Urothelium cell line (cell line): ENCODE measurements around the gene CREG2.
"Not testable (repeated sequence)": the region's sequence is repeated elsewhere in the genome, so short reads cannot be mapped to it uniquely, and the experiment has no call there.

Source experiments
- DNase-seq: peaks from one replicate; pipeline ENCODE4 v3.0.0; 2011; ENCODE audit warnings: low spot score, mixed read lengths
- FAIRE-seq: peaks from 2 replicates; lab custom pipeline; 2011; peaks lifted over from hg19 to GRCh38; lab: Jason Lieb, UNC

Gene CREG2

GRCh38 chr2:101349893-101350662 lies 37.2 kb downstream of the CREG2 start:
- FAIRE-seq, result peak; percentile 87
- DNase-seq, result no peak

GRCh38 chr2:101348883-101349282 lies 38.4 kb downstream of the CREG2 start:
- FAIRE-seq, result no peak

GRCh38 chr2:101346909-101347308 lies 40.4 kb downstream of the CREG2 start:
- no peak for DNase-seq
- FAIRE-seq, result no peak

More at GRCh38 chr2:101348883-101349282, 38.4 kb downstream of the CREG2 start:
- no peak for DNase-seq

GRCh38 chr2:101344137-101344536 lies 43.2 kb downstream of the CREG2 start:
- no peak for DNase-seq
- no peak for FAIRE-seq

- FAIRE-seq, result no peak
- no peak for DNase-seq
These were observed 44.7 kb downstream of the CREG2 start for GRCh38 chr2:101342625-101343008.

GRCh38 chr2:101341901-101342624 lies 45.2 kb downstream of the CREG2 start:
- FAIRE-seq (no peak), DNase-seq (peak; percentile 87)

- DNase-seq (no peak), FAIRE-seq (no peak)
These were observed 45.9 kb downstream of the CREG2 start for GRCh38 chr2:101341421-101341820.

GRCh38 chr2:101340141-101340551 lies 47.2 kb downstream of the CREG2 start:
- FAIRE-seq (no peak), DNase-seq (no peak)

GRCh38 chr2:101339266-101339880 lies 47.9 kb downstream of the CREG2 start:
- DNase-seq (no peak), FAIRE-seq (no peak)

GRCh38 chr2:101337877-101338276 lies 49.4 kb downstream of the CREG2 start:
- FAIRE-seq (no peak), DNase-seq (no peak)

GRCh38 chr2:101332885-101333766 lies 54.2 kb downstream of the CREG2 start:
- FAIRE-seq (no peak), DNase-seq (no peak)

GRCh38 chr2:101331202-101331601 lies 56.1 kb downstream of the CREG2 start:
- DNase-seq (no peak), FAIRE-seq (no peak)

GRCh38 chr2:101330253-101330933 lies 56.9 kb downstream of the CREG2 start:
- DNase-seq (peak; percentile 55), FAIRE-seq (no peak)

- FAIRE-seq, result no peak
- no peak for DNase-seq
These were observed 58.3 kb downstream of the CREG2 start for GRCh38 chr2:101329026-101329425.

- FAIRE-seq (peak; percentile 13), DNase-seq (no peak)
These were observed 58.8 kb downstream of the CREG2 start for GRCh38 chr2:101328474-101329007.

- DNase-seq (no peak), FAIRE-seq (no peak)
These were observed 59.4 kb downstream of the CREG2 start for GRCh38 chr2:101327863-101328394.

GRCh38 chr2:101325425-101325824 lies 61.9 kb downstream of the CREG2 start:
- FAIRE-seq (no peak), DNase-seq (no peak)

GRCh38 chr2:101316568-101316967 lies 70.7 kb downstream of the CREG2 start:
- FAIRE-seq, DNase-seq: not testable (repeated sequence)

GRCh38 chr2:101311696-101312017 lies 75.6 kb downstream of the CREG2 start:
- DNase-seq, result no peak
- no peak for FAIRE-seq
